Bronchial epithelial cell (primary cell): ENCODE results near the gene KLF15. TPM values are rescaled to one million over a fixed set of nuclear protein-coding genes. Genes with fewer than 3 reads are reported as not detected.

Experiments
- DNase-seq: peaks from one replicate; pipeline ENCODE4 v3.0.0-alpha.2; 2010; ENCODE audit warnings: low read depth
- FAIRE-seq: peaks from 2 replicates; lab custom pipeline; 2011; peaks lifted over from hg19 to GRCh38; lab: Jason Lieb, UNC
- H3K27me3 ChIP-seq: 2 replicates; pipeline ENCODE4 v1.5.1; 2011; ENCODE audit warnings: low read length; ENCODE audit not compliant: control insufficient read depth, insufficient read depth
- H3K36me3 ChIP-seq: 2 replicates; pipeline ENCODE4 v1.5.1; 2011; ENCODE audit warnings: low read length; ENCODE audit not compliant: control insufficient read depth, insufficient read depth
- H3K4me3 ChIP-seq: 2 replicates; pipeline ENCODE4 v1.5.1; 2011; ENCODE audit warnings: mild to moderate bottlenecking, low read depth, low read length, control low read depth
- CTCF ChIP-seq: IDR thresholded peaks from 2 replicates; pipeline ENCODE4 v1.5.1; 2011; ENCODE audit warnings: mild to moderate bottlenecking, moderate library complexity, low read length, control low read depth, inconsistent platforms; ENCODE audit not compliant: insufficient read depth, severe bottlenecking
- total RNA-seq: library from RNA; depleted of rRNA; stranded (reverse); fragments of >200 nt; gene quantifications from 2 replicates; pipeline ENCODE4 v1.2.1, GENCODE V29; 2014

KLF15 gene
- total RNA-seq, 1 donor from 2014 or later: 3.4 TPM

- DNase-seq (no peak), FAIRE-seq (no peak)
- H3K4me3 ChIP-seq: no peak overlapping the region
- no peaks in the 10 kb centered on the region for H3K27me3 ChIP-seq
- H3K36me3 ChIP-seq: no peaks in the 10 kb centered on the region
- no peak for TF ChIP-seq CTCF
These were observed 43.5 kb downstream of the KLF15 start for GRCh38 chr3:126313580-126314304.

GRCh38 chr3:126313166-126313565 is 44.0 kb downstream of the KLF15 start:
- H3K27me3 ChIP-seq: no peaks in the 10 kb centered on the region
- no peaks in the 10 kb centered on the region for H3K36me3 ChIP-seq
- DNase-seq (no peak), FAIRE-seq (no peak)
- no peak for TF ChIP-seq CTCF
- H3K4me3 ChIP-seq: no peak overlapping the region

- FAIRE-seq (no peak), DNase-seq (no peak)
- Histone ChIP-seq H3K4me3 (no peak overlapping the region), H3K36me3 (no peaks in the 10 kb centered on the region), H3K27me3 (no peaks in the 10 kb centered on the region)
- TF ChIP-seq CTCF: no peak
These were observed 44.9 kb downstream of the KLF15 start for GRCh38 chr3:126312341-126312740.

GRCh38 chr3:126311338-126311978 is 45.8 kb downstream of the KLF15 start:
- no peak overlapping the region for H3K4me3 ChIP-seq
- no peak for DNase-seq
- no peaks in the 10 kb centered on the region for H3K27me3 ChIP-seq
- no peak for TF ChIP-seq CTCF
- H3K36me3 ChIP-seq: no peaks in the 10 kb centered on the region
- peak; percentile 93 for FAIRE-seq

DNA sequence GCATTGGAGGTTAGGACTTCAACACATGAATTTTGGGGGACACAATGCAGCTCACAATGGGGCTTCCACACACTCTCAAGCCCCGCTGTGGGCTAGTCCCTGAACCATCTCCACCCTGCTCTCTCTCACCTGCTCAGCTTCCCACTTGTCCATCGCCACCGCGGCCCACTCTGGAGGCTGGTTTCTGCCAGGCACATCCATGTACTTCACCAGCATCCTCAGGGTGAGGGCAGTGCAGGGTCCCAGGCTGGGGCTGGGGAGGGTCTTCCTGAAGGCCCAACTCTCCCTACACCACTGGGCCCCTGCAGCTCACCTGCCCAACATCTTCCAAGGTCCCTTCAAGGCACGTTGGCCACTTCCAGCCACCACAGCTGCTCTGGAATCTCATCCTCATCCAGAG is 46.4 kb downstream of the KLF15 start:
- Histone ChIP-seq H3K4me3 (no peak overlapping the region), H3K27me3 (no peaks in the 10 kb centered on the region), H3K36me3 (no peaks in the 10 kb centered on the region)
- FAIRE-seq (no peak), DNase-seq (no peak)
- TF ChIP-seq CTCF: no peak
